GM23338 (cell line): ENCODE results near the gene CCL24. TPM values are rescaled to one million over a fixed set of nuclear protein-coding genes. Genes with fewer than 3 reads are reported as not detected.

Experiments used
- ATAC-seq: fragments of 200-7000 bp; cut with Tn5 transposase; 3 replicates; pipeline ENCODE4 v1.9.1; 2020
- DNase-seq: peaks from one replicate; pipeline ENCODE4 v3.0.0-alpha.2; 2015; ENCODE audit warnings: low spot score
- H2AFZ ChIP-seq: fragments of 200-600 bp; sonication (generic); 2 replicates; pipeline ENCODE4 v1.8.0; 2016; ENCODE audit warnings: antibody characterized with exemption, mild to moderate bottlenecking, moderate library complexity
- H3F3A ChIP-seq: fragments of 200-600 bp; sonication (generic); replicated peaks from 2 replicates; pipeline ENCODE4 v1.8.0; 2017; ENCODE audit warnings: antibody characterized with exemption, mixed run types, low read depth
- H3K27ac ChIP-seq: fragments of 200-600 bp; sonication (generic); 2 replicates; pipeline ENCODE4 v1.6.1; 2016; ENCODE audit warnings: low read depth
- H3K27me3 ChIP-seq: fragments of 200-600 bp; sonication (generic); 2 replicates; pipeline ENCODE4 v1.8.0; 2016; ENCODE audit warnings: mild to moderate bottlenecking, mixed run types, moderate library complexity; ENCODE audit not compliant: insufficient read depth
- H3K36me3 ChIP-seq: fragments of 200-600 bp; sonication (generic); 2 replicates; pipeline ENCODE4 v1.8.0; 2016; ENCODE audit warnings: mild to moderate bottlenecking; ENCODE audit not compliant: insufficient read depth
- H3K4me1 ChIP-seq: fragments of 200-600 bp; sonication (generic); 2 replicates; pipeline ENCODE4 v1.8.0; 2016; ENCODE audit warnings: mild to moderate bottlenecking, moderate library complexity; ENCODE audit not compliant: insufficient read depth
- H3K4me2 ChIP-seq: fragments of 200-600 bp; sonication (generic); 2 replicates; pipeline ENCODE4 v1.7.1; 2017; ENCODE audit warnings: mixed run types
- H3K4me3 ChIP-seq: fragments of 200-600 bp; sonication (generic); 2 replicates; pipeline ENCODE4 v1.6.1; 2016; ENCODE audit warnings: mixed run types
- H3K79me2 ChIP-seq: fragments of 200-600 bp; sonication (generic); replicated peaks from 2 replicates; pipeline ENCODE4 v1.8.0; 2017; ENCODE audit warnings: mild to moderate bottlenecking; ENCODE audit not compliant: insufficient read depth
- H3K9me2 ChIP-seq: fragments of 200-600 bp; sonication (generic); 2 replicates; pipeline ENCODE4 v1.8.0; 2017; ENCODE audit not compliant: insufficient read depth
- H4K20me1 ChIP-seq: fragments of 200-600 bp; sonication (generic); replicated peaks from 2 replicates; pipeline ENCODE4 v1.8.0; 2017; ENCODE audit warnings: mild to moderate bottlenecking; ENCODE audit not compliant: insufficient read depth
- H3K27ac Mint-ChIP-seq: 2 replicates; pipeline ENCODE4 v1.8.0; 2020; ENCODE audit warnings: inconsistent platforms, mild to moderate bottlenecking, moderate library complexity, mixed read lengths
- H3K27me3 Mint-ChIP-seq: 3 replicates; pipeline ENCODE4 v1.8.0; 2022; ENCODE audit warnings: low read depth, mild to moderate bottlenecking, moderate library complexity, mixed read lengths, inconsistent platforms; ENCODE audit not compliant: insufficient read depth, poor library complexity
- H3K36me3 Mint-ChIP-seq: 3 replicates; pipeline ENCODE4 v1.8.0; 2021; ENCODE audit warnings: low read depth, mild to moderate bottlenecking, inconsistent platforms, moderate library complexity, mixed read lengths
- H3K4me1 Mint-ChIP-seq: 3 replicates; pipeline ENCODE4 v1.8.0; 2020; ENCODE audit warnings: mild to moderate bottlenecking, inconsistent platforms, mixed read lengths
- H3K4me3 Mint-ChIP-seq: 3 replicates; pipeline ENCODE4 v1.8.0; 2021; ENCODE audit warnings: moderate library complexity, mild to moderate bottlenecking, inconsistent platforms, mixed read lengths
- H3K9me3 Mint-ChIP-seq: 3 replicates; pipeline ENCODE4 v1.8.0; 2020; ENCODE audit warnings: moderate library complexity, mild to moderate bottlenecking, inconsistent platforms, mixed read lengths
- CTCF ChIP-seq, 2 experiments: fragments of 200-600 bp in 1 of 2; sonication (generic) in 1 of 2; conservative IDR thresholded peaks; 2 replicates each; pipeline versions ENCODE4 v1.5.1 to v1.6.1; 2016 to 2017; ENCODE audit warnings: antibody characterized with exemption in 2 of 2, low read depth in 2 of 2, mild to moderate bottlenecking in 2 of 2, moderate library complexity in 1 of 2
- ETS1 ChIP-seq: IDR thresholded peaks from 2 replicates; pipeline ENCODE4 v1.6.1; 2016; ENCODE audit warnings: antibody characterized with exemption
- EZH2 ChIP-seq: fragments of 200-600 bp; sonication (generic); IDR thresholded peaks from one replicate; pipeline ENCODE4 v1.8.0; 2017; ENCODE audit warnings: antibody characterized with exemption, mild to moderate bottlenecking, low read depth; ENCODE audit not compliant: unreplicated experiment
- NANOG ChIP-seq: IDR thresholded peaks from 2 replicates; pipeline ENCODE4 v1.6.1; 2016; ENCODE audit warnings: antibody characterized with exemption, borderline replicate concordance
- ZNF462 ChIP-seq: fragments of 250-450 bp; sonication (Bioruptor Pico); IDR thresholded peaks from 2 replicates; pipeline ENCODE4 v1.5.0; 2020; ENCODE audit warnings: mild to moderate bottlenecking, moderate library complexity
- polyA plus RNA-seq: library from polyadenylated mRNA; unstranded; fragments of >200 nt; fragmentation: Nextera tagmentation; extraction: Ambion mirVana; gene quantifications from 2 replicates; pipeline ENCODE4 v1.2.1, GENCODE V29; 2016
- total RNA-seq: library from RNA; depleted of rRNA; stranded (reverse); fragments of >200 nt; shearing (Covaris generic); gene quantifications from 2 replicates; pipeline ENCODE4 v1.2.3, GENCODE V29; 2014

Gene CCL24
- total and polyA plus RNA-seq, 2 experiments from 2014 or later, result not detected

GRCh38 chr7:75806560-75807307 is 6.9 kb downstream of the CCL24 start:
- Mint-ChIP-seq H3K27me3 (peaks cover 8% of the 10 kb centered on the region), H3K9me3 (peaks cover 19% of the 10 kb centered on the region), H3K4me3 (no peak overlapping the region), H3K36me3 (peaks cover 8% of the 10 kb centered on the region), H3K27ac (no peak overlapping the region), H3K4me1 (0 out of 3 replicates have a peak, but pooled peaks cover 4% of the 10 kb centered on the region)
- no peaks in the 10 kb centered on the region for H3F3A ChIP-seq
- no peaks in the 10 kb centered on the region for H3K27me3 ChIP-seq
- H3K4me3 ChIP-seq, result no peak overlapping the region
- no peaks in the 10 kb centered on the region for H3K36me3 ChIP-seq
- H3K4me1 ChIP-seq, result no peaks in the 10 kb centered on the region
- peak; percentile 41 for DNase-seq
- H3K79me2 ChIP-seq, result no peaks in the 10 kb centered on the region
- no peak overlapping the region for H3K4me2 ChIP-seq
- H2AFZ ChIP-seq, result no peak overlapping the region
- TF ChIP-seq CTCF (conservative IDR thresholded peaks at IDR 0.05; ENCODE audit: low read depth in 2 of 2) (peak; percentile 20 to 23; a peak in 2 of 4 replicates), NANOG (no peak), ZNF462 (CRISPR knock-in tag) (0 out of 2 replicates have a peak, but pooled peaks have one; percentile 39), EZH2 (no peak), ETS1 (no peak)
- H3K9me2 ChIP-seq, result no peaks in the 10 kb centered on the region
- ATAC-seq, result peak; percentile 88
- no peak overlapping the region for H3K27ac ChIP-seq
- no peaks in the 10 kb centered on the region for H4K20me1 ChIP-seq
